GM18867 (cell line): Measurements from ENCODE around the gene IRF2BPL.
"Not testable (repeated sequence)": the region's sequence is repeated elsewhere in the genome, so short reads cannot be mapped to it uniquely, and the experiment has no call there.

Experiments used
- ATAC-seq: cut with Tn5 transposase; IDR thresholded peaks from one replicate; pipeline ENCODE4 v1.9.1; 2021; ENCODE audit warnings: mild to moderate bottlenecking, moderate library complexity; ENCODE audit not compliant: unreplicated experiment

The IRF2BPL gene

DNA sequence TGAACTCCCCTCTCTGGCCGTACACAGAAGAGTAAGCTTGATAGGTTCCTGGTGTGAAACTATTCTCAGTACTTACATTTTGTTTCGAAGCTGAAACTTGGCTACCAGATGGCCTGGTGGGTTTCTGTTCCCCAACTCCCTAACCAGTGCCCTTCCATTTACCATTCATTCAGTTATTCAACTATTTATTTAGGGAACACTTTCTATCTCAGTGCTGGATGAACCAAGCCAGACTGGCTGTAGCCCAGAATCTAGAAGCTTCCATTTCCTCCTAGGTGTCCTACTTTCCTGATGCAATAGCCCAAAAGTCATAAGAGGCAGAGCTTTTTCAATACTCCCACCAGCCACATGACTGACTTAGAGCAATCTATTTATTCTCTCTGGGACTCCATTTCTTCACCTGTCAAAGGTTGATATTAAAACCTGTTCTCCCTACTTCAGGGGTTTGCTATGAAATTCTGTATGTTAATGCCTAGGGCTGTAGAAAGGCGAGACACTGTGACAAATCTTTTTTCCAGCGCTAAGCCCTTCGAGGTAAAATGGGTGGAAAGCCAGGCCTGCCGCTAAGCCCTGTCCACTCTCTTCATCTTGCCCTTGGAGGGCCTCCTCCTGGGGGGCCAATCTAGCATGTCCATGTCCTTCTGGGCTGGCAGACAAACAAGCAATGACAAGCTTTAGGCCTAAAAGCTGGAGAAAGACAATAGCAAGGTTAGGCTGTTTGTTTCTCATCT lies 8.1 kb upstream of the IRF2BPL start:
- no peak for ATAC-seq

DNA sequence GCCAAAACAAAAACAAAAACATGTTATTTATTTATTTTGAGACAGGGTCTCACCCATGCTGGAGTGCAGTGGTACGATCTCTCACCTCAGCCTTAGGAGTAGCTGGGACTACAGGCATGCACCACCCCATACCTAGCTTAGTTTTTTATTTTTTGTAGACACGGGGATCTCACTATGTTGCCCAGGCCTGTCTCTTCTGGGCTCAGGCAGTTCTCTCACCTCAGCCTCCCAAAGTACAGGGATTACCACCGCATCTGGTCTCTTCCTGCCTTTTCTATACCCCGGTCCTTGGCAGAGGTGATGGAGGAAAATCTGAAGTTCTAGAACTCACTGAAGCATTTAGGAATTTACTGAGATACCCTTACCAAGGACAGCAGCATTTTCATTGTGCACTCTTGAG lies 6.8 kb upstream of the IRF2BPL start:
- ATAC-seq = no peak

DNA sequence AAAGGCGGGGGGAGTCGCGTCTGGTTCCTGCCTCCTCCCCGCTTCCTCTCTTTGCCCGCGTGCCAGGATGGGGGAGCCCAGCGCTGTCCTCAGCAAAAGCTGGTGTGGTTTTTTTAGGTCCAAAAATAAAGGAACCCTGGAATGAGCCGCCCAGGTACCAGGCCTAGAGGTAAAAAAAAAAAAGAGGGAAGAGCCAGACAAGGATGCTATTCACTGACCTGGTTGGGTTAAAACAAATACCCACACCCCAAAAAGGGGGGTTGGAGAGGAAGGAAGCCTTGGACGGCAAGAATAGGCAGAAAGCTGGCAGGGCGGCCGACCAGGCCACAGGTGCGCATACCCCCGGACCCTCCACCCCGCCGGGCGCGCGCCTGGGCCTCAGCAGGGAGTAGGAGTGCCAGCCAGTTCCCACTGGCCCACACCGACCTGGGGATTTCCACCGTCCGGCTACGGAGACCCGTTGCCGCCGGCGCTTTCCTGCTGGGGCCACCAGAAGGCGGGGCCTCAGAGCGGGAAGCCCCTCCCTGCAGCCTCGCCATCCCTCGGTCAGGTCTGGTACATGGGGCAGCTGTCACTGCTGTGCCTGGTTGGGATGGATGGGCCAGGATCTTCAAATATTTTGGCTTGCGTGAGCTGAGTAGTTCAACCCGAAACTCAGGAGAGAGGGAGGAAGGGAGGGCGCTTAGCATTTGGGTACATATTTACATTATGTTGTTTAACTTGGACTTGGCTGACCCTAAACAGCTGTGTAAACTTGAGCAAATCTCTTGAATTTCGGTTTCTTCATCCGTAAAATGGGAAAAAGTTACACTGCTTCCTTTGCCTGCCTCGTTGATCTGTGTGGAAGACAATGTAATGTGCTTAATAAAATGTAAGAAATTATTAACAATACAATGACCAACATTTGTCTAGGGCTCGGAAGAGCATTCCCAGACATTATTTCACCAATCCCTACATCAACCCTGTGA lies 5.4 kb upstream of the IRF2BPL start:
- peak; percentile 75 for ATAC-seq

DNA sequence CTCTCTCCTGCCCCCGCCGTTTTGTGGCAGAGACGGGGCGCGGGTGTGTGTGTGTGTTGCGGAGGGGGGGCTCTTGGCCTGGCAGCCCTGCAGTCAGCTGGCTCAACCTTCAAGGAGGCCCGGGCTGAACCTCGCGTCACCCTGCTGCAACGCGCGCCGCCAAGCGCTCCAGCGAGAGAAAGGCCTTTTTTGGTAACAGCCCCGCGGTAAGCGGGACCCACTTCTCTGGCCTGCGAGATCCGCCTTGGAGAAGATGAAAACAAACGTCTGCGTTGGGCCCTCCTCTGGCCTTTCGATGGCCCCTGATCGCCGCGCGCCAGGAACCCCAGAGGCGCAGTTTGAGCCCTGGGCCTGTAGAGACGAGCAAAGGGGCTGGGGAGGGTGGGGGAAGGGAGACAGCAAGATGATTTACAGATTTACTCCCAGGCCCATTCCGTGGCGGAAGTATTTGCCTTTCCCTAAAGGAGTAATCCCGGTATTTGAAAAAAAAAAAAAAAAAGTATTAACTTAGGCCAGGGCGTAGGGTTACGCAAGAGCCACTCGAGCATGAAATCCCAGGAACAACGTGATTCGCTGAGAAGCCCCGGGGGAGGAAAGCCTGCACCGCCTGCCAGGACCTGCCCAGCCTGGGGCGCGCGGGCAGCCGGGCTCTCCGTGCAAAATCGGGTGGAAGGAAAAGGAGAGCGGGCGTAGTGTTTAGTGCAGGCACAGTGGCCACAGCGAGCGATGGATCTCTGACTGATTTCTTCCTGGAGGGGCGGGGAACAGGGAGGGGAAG lies 4.5 kb upstream of the IRF2BPL start:
- ATAC-seq = peak; percentile 15

DNA sequence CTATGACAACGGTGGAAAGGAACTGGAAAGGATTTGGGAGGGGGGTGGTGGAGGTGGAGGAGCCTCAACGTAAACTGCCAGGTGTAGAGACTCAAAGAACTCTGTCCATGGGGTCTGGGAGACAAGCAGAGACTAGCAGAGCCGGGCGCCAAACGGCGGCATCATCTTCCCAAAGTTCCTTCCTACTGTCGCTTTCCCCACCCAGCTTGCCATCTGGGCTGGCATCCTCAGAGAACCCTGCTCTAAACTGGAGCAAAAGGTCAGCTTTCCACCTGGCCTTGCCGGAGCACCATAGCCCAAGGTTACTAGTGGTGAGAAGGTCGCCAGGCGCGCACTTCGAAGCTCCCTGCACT lies 4.0 kb upstream of the IRF2BPL start:
- ATAC-seq = no peak

DNA sequence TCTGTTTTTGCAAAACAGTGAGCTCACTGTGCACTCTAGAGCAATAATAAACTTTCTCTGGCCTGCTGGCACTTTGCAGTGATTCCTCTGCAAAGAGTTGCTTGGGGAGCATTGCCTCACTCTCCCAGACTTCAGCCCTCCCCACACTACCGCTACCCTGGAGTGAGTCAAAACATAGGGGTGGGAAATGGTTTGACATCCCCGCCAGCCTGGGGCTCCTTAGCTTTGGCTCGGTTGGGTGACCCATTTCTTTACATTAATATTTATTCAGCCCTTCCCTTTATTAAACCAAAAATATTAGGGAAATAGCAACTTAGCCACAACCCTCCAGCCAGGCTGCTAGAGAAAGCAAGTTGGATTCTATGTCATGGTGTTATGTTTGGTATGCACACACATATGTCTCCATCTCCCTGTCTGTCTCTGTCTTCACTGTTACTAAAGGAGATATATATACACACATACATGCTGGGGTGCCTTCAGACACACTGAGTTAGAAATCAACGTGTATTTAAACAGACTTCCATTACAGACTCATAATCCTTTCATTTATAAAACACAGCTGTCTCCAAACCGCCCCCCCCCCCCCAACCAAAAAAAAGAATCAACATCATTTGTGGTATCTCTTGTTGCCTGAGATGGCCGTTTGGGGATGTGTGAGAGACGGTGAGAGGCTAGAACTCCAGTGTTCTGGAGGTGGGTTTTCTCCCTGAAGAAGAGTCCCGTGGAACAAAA lies 3.4 kb upstream of the IRF2BPL start:
- no peak for ATAC-seq

DNA sequence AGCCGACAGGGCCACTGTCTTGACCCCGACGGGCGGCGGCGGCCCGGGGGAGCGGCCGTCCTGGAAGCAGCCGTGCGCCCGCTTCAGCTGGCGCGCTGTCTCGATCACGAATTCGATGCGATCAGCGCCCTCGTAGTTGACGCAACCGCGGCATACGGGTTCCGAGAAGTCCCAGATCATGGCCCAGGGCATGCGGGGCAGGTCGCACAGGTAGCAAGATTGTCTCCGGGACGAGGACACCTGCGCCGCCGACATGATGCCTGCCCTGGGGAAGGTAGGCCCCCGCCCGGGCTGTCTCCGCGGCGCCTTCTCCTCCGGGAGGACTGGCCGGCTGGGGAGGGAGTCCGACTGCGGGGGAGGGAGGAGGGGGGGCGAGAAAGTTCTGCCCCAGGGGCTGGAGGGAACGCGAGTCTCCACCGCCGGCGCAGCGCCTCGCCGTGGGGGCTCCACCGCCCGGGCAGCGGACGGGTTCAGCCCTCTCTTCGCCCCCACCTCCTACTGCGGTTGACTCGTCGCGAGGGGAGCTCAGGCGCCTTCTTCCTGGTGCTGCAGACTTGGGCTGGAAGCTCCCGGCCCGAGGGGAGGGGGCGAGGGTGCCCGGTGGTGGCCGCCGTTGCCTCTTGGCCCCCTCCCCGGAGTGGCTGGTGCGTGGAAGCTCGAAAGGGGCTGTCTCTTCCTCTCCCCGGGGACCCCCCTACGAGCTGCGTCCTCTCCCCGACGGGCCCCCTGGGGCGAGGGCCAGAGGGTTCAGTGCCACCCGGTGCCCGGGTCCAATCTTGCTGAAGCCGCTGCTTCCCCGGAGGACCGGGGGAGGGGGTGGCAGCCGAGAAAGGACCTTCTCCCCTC lies 747 bp downstream of the IRF2BPL start:
- ATAC-seq = peak; percentile 28

DNA sequence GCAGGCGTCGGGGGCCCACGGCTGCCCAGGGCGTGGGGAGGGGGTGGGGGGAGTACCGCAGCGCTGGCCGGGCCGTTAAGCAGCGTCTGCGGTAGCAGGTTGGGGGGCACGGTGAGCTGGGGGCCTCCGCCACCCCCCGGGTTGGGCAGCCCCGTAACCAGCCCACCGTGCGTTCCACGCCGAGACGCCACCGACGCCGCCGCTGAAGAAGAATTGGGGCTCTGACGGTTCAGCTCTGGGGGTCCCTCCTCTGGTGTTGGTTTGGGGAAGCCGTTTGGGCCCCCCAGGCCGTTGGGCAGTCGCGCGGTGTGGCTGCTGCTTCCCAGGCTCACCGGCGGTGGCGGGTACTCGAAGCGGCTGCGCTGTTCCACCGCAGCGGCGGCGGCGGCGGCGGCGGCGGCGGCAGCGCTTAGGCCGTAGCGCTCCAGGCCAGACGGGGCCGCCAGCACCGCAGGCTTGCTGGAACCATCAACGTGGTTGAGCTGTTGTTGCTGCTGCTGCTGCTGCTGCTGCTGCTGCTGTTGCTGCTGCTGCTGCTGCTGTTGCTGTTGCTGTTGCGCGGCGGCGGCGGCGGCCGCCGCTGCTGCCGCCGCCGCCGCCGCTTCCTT lies 1.5 kb downstream of the IRF2BPL start:
- ATAC-seq = peak; percentile 27

DNA sequence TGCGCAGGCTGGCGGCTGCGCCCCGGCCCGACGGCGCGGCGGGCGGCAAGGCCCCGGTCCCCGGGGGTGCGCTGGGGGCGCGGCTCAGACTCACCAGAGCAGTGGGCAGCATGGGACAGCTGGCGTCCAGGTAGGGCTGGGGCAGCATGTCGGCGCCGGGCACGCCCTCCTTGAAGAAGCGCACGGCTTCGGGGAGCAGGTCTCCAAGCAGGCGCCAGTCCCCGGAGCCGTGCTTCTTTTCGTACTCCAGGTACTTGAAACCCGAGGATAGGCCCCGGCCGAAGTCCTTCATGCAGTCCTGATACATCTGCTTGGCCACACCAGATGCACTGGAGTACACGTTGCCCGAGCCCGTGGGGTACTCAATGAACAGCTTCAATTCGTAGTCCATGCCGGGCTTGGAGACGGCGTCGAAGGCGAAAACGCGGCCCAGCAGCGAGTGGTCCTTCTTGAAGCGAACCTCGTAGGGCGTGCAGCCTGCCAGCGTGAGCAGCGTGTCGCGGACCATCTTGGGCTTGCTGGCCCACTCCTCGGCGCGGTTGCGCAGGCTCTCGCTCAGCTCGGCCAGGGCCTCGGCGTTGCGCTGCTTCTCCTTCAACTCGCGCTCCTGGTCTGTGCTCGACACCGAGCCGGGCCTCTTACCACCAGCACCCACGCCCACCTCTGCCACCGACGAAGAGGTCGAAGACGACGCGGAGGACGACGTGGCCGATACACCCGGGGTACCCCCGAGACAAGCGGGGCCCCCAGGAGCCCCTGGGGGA lies 2.2 kb downstream of the IRF2BPL start:
- ATAC-seq = no peak

DNA sequence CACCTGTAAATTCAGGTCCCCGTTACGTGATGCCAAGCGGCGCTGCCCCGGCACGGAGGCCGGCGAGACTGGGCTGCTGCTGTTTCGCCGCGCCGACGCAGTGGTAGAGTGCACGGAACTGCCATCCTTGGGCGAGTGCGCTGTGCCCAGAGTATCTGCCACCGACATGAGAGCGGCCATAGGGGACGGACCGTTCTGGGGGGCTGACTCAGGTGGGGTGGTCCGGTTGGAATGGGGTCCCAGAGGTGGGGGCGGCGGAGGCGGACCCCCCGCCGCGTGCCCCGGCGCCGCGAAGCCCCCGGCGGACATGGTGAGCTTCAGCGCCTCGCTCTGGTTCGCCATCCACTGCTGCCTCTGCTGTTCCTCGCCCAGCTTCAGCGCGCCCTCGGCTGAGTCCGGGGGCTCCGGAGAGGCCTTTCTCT lies 2.8 kb downstream of the IRF2BPL start:
- ATAC-seq = no peak

DNA sequence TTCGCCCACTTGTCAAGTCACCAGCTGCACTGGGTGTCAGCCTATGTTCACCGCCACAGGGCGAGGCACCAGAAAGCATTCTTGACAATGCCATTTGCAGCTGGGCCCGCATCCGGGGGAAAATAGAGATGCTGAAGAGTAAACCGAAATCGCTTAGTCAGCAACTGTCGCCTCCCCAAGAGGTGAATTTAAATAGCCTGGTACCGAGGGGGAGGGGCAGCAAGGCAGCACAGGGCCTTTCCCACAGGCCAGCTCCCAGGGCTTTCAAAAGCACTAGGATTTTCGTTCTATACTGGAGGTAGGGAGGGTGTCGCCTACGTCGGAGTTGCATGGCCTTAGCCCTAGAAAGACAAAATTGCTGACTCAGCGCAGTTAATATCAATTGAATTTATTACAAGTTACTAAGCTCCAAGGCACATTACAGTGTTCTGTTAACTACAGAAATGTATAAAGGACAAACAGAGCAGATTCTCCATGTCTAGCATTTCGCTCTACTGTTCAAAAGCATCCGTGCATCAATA lies 4.3 kb downstream of the IRF2BPL start:
- no peak for ATAC-seq

DNA sequence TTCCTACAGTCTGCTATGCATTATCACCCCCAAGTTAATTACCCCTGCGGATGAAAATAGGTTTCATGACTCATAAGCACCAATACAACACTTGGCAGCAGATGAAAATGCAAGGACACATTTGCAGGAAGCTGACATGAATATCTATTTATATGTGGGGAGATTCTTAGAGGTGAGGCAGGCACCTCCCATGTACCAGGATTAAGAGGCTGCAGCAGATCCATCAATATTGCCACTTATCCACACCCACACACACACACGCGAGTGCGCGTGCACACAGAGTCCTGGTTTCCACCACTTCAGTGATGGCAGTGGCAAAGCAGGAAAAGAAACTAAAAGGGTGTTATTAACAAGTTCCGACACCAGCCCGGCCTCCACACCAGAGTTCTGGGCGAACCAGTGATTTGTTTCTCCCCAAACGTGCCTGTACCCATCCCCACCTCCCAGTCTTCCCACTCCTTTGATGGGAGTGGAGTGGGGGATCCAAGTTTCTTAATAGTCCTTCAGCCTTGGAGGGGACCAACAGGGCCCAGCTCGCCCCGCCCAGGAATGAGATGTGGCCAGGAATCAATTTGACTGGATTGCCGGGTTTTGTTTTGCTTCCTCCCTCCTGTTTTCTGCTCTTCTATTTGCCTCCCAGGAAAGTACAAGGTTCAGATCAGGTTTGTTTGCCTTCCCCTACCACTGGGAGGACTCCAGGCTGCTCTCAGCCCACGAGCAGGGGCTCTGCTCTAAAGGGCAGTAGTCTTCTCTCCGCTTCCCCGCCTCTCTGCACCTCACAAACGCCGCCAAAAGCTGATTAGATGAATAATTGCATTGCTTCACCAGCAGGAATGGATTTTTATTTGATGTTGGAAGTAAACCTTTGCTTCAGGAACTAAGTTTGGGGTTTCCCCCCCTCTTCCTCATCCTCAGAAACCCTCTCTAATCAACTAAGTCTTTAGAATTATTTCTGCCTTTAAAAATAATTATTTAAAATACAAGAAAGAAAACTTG lies 5.2 kb downstream of the IRF2BPL start:
- no peak for ATAC-seq

DNA sequence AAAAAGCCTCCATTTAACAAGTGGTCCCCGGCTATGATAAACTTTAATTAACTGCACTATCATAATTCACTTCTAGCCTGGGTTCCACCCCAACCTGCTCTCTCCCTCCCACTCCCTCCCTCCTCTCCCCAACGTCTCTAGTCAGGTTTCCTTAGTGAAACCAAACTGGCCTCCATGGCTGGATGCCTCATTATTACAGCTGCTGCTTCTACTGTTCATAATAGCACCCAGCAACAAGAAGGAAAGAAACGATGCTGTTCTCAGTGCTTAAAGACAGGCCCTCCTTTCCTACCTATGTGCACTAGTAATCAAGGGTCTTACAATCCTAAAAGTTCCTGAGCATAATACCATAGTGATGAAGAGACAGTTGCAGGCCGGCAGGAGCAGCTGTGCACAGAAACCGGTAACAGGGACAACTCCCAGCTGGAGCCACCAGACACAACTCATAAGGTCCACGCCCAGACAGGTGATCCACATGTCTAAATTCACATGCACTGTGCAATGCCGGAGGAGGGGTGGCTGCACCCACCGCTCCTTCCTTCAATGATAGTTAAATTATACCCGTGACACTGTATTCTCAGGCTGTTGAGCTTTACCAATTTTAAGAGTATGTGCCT lies 6.2 kb downstream of the IRF2BPL start:
- no peak for ATAC-seq

DNA sequence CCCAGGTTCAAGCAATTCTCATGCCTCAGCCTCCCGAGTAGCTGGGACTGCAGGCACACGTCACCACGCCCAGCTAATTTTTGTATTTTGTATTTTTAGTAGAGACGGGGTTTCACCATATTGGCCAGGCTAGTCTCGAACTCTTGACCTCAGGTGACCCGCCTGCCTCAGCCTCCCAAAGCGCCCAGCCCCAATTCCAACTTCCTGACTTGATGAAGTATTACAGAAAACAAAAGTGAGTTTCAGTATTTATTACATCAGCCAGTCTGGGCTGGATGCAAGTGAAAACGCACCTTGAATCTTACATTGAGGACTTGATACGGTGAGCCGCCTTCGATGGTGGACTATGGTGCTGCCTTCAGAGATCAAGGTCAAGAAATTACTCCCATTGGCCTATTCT lies 7.1 kb downstream of the IRF2BPL start:
- ATAC-seq = not testable (repeated sequence)

DNA sequence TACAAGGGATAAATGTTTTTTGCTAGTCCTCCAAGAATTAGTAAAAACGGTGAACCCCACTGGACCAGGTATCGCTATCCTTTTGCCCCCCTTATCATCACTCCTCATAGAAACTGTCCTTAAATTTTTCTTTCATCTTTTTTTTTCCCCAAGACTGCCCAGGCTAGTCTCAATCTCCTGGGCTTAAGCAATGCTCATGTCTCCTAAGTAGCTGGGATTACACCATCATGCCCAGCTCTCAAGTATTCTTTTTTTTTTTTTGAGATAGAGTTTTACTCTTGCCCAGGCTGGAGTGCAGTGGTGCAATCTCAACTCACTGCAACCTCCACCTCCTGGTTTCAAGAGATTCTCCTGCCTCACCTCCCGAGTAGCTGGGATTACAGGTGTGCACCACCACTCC lies 9.7 kb downstream of the IRF2BPL start:
- no peak for ATAC-seq

DNA sequence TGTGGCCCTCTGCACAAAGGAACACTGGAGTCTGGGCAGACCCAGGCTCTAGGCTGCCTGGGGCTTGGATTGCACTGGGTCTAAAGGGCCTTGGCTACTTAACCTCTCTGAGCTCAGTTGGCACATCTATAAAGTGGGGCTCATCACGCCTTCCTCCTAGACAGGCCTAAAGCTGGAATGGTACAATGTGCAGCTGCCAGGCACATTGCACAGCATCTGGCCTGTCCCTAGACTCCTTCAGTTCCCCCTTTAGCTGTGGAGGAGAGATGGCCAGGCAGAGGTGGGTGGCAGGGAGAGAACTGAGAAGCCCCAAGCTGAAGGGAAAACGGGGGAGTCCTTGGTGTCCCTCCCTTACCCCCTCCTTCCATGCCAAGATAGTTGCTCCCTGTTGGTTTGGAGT lies 10.8 kb downstream of the IRF2BPL start:
- ATAC-seq = no peak

DNA sequence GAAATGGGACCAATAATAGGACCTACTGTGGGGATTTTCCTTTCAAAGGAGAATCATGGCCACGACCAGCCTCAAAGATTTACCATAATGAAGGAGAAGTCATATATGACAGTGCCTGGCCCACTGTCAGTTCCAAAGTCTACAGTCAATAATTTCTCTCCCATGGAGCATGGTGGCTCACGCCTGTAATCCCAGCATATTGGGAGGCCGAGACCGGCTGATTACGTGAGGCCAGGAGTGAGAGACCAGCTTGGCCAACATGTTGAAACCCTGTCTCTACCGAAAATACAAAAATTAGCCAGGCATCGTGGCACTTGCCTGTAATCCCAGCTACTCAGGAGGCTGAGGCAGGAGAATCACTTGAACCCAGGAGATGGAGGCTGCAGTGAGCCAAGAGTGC lies 13.8 kb downstream of the IRF2BPL start:
- ATAC-seq = no peak
